Muscle layer of colon (tissue), 2 donors: ENCODE data around the gene C15orf62.

Experiments
- H3K27ac ChIP-seq: one replicate; pipeline ENCODE4 v1.7.0; 2013; ENCODE audit warnings: low read depth, mild to moderate bottlenecking, low read length, moderate library complexity
- H3K27me3 ChIP-seq, 2 donors: one replicate each; pipeline ENCODE4 v1.7.0; 2013; ENCODE audit warnings: low read length in 2 of 2, mild to moderate bottlenecking in 2 of 2; ENCODE audit not compliant: insufficient read depth in 2 of 2, control insufficient read depth in 1 of 2
- H3K36me3 ChIP-seq: one replicate; pipeline ENCODE4 v1.7.0; 2013; ENCODE audit warnings: mild to moderate bottlenecking, low read length; ENCODE audit not compliant: insufficient read depth
- H3K4me1 ChIP-seq: one replicate; pipeline ENCODE4 v1.7.0; 2013; ENCODE audit warnings: mild to moderate bottlenecking, low read length; ENCODE audit not compliant: insufficient read depth
- H3K4me3 ChIP-seq, 2 donors: one replicate each; pipeline ENCODE4 v1.7.0; 2013; ENCODE audit warnings: low read length in 2 of 2, low read depth in 1 of 2, mild to moderate bottlenecking in 1 of 2, moderate library complexity in 1 of 2
- H3K9ac ChIP-seq: one replicate; pipeline ENCODE4 v1.7.0; 2013; ENCODE audit warnings: low read length
- H3K9me3 ChIP-seq: one replicate; pipeline ENCODE4 v1.7.0; 2013; ENCODE audit warnings: mild to moderate bottlenecking, low read length
- donor health status: abdominal sarcoma.
- donor health status: Adenocarcinoma of cecum.

The C15orf62 gene

DNA sequence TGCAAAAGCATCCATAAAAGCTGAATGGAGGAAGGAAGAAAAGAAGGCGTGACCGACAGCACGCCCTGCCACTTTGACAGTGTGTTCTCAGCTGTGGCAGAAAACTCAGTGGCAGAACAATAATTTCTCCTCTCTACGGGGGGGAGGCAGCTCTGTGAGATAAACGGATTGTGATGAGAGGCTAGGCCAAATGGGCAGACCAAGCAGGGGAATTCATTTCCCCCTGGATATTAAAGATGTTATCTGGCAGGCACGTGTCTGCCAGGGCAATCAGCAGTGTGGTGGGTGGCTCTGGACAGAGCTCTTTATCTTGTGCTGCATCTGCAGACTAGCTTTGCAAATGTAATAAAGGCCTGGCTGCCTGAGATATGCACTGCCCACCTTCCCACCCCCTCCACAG is 12.8 kb upstream of the C15orf62 start:
- Histone ChIP-seq H3K27me3 (no peaks in the 10 kb centered on the region), H3K27ac (no peak overlapping the region), H3K36me3 (peaks cover under 1% of the 10 kb centered on the region)

GRCh38 chr15:40759961-40760360 is 9.8 kb upstream of the C15orf62 start:
- peaks cover 14% of the 10 kb centered on the region for H3K4me1 ChIP-seq
- H3K27me3 ChIP-seq: no peaks in the 10 kb centered on the region
- H3K36me3 ChIP-seq: no peaks in the 10 kb centered on the region
- H3K27ac ChIP-seq: no peak overlapping the region
- H3K9ac ChIP-seq: no peak overlapping the region
- no peaks in the 10 kb centered on the region for H3K9me3 ChIP-seq
- no peak overlapping the region for H3K4me3 ChIP-seq

More for the DNA sequence above, 12.8 kb upstream of the C15orf62 start:
- Histone ChIP-seq H3K9ac (no peak overlapping the region), H3K4me3 (no peak overlapping the region), H3K9me3 (no peaks in the 10 kb centered on the region), H3K4me1 (peaks cover 7% of the 10 kb centered on the region)

DNA sequence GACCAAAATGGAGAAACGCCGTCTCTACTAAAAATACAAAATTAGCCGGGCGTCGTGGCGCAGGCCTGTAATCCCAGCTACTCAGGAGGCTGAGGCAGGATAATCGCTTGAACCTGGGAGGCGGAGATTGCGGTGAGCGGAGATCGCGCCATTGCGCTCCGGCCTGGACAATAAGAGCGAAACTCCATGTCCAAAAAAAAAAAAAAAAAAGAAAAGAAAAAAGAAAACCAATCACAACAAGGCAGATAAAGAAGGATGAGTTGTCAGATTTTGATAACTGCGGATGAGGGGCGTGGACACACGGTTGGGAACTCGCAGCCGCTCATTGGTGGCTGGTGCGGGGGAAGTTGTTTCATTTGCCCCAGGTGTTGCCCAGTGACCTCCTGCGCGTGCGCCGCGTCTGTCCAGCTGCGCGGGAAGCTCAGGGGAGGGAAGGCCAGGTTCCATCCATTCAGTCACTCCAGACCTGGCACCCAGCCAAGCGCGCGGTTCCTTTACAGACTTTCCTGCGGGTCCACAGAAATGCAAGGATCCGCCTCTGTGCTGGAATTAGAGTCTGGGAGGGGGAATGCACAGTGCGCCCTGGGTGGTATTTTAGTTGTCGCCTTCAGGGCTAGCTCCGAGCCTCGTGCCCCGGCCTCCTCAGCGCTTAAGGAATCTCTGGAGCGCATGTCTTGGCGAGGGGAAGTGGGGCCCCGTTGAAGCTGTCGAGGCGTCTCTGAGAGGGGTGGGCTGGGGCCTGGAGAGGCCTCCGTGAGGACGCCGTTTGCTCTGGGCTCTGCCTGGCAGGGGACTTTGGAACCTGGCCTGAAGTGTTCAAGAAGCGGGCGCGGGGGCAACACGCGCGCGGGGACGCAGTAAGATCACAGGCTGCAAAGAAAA is 6.6 kb upstream of the C15orf62 start:
- Histone ChIP-seq H3K27me3 (no peaks in the 10 kb centered on the region), H3K9ac (no peak overlapping the region), H3K9me3 (no peaks in the 10 kb centered on the region), H3K36me3 (no peaks in the 10 kb centered on the region), H3K27ac (peak overlapping the region; percentile 70), H3K4me3 (peak overlapping the region; percentile 47 to 60), H3K4me1 (peaks cover 14% of the 10 kb centered on the region)

DNA sequence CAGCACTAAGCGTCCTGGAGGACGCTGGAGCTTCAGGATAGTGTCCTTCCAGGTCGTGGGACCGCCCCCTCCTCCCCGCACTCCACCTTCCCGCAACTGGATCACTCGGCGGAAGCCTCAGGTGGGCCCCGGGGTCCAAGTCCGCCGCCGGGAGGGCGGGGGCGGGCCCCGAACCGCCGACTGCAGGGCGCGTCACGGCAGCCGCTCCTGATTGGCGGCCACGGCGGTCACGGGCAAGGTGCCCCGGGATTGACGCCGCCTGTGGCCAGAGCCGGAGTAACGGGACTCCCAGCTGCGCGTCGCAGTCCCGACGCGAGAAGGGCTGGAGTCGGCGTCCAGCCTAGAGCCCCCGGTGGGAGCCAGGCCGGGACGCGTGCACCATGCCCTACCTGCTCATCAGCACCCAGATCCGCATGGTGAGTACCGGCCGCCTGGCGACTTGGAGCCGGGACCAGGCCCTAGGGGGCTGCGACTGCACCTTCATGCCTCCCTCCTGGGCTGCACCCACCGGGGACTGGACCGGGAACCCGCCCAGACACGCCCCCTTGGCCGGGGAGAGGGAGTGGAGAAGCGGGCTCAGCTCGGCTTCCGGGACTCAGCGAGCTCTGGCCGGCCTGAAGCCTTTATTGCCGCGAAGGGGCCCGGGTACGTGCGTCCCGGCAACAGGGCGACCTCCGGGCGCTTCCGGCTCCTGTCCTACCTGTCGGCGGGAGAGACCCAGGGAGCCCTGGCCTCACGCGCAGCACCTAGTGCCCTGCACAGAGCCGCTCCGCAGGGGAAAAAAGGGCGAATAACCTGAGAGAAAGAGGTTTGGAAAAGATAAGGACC is 5.8 kb upstream of the C15orf62 start, which contains the start of gene GCHFR:
GCHFR (plus strand) TSS at position 268 of the 828 bp plus-strand sequence; CDS start at position 381, 113 bp downstream.
- Histone ChIP-seq H3K27me3 (no peaks in the 10 kb centered on the region), H3K9ac (no peak within 1 kb of the TSS), H3K4me1 (peaks cover 14% of the 10 kb centered on the region), H3K36me3 (no peaks in the 10 kb centered on the region), H3K9me3 (no peaks in the 10 kb centered on the region), H3K4me3 (peak within 1 kb of the TSS; percentile 47 to 60), H3K27ac (peak within 1 kb of the TSS; percentile 70)

DNA sequence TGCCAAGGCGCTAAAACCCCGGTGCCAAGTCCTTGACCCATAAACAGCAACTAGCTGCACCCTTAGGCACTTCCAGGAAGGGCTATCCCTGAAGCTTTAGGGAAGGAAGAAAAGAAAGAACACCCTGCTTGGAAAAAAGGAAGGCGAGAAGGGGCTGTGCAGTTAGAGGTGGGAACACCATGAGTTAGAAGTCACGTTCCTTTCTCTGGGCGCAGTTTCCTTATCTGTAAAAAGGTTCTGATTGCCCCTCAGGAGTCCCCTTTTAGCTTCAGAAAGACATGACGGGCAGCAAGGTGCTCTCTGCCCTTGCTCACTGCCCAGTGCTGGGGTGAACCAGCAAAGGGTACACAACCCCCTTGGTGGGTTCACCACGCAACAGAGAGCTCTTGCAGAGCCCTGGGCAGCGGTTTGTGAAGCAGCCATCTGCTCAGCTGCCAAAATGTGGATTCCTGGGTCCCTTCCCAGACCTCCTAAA is 5.1 kb upstream of the C15orf62 start:
- H3K9ac ChIP-seq: no peak overlapping the region
- no peaks in the 10 kb centered on the region for H3K36me3 ChIP-seq
- peak overlapping the region in 1 of 2 donors; percentile 60 for H3K4me3 ChIP-seq
- H3K27ac ChIP-seq: peak overlapping the region; percentile 70
- no peaks in the 10 kb centered on the region for H3K9me3 ChIP-seq
- H3K27me3 ChIP-seq: no peaks in the 10 kb centered on the region
- H3K4me1 ChIP-seq: peaks cover 16% of the 10 kb centered on the region

GRCh38 chr15:40766194-40766815 is 3.5 kb upstream of the C15orf62 start:
- no peak overlapping the region for H3K27ac ChIP-seq
- H3K9me3 ChIP-seq: no peaks in the 10 kb centered on the region
- no peak overlapping the region for H3K4me3 ChIP-seq
- peaks cover 18% of the 10 kb centered on the region for H3K4me1 ChIP-seq
- H3K9ac ChIP-seq: no peak overlapping the region
- peaks cover under 1% of the 10 kb centered on the region for H3K36me3 ChIP-seq
- no peaks in the 10 kb centered on the region for H3K27me3 ChIP-seq

DNA sequence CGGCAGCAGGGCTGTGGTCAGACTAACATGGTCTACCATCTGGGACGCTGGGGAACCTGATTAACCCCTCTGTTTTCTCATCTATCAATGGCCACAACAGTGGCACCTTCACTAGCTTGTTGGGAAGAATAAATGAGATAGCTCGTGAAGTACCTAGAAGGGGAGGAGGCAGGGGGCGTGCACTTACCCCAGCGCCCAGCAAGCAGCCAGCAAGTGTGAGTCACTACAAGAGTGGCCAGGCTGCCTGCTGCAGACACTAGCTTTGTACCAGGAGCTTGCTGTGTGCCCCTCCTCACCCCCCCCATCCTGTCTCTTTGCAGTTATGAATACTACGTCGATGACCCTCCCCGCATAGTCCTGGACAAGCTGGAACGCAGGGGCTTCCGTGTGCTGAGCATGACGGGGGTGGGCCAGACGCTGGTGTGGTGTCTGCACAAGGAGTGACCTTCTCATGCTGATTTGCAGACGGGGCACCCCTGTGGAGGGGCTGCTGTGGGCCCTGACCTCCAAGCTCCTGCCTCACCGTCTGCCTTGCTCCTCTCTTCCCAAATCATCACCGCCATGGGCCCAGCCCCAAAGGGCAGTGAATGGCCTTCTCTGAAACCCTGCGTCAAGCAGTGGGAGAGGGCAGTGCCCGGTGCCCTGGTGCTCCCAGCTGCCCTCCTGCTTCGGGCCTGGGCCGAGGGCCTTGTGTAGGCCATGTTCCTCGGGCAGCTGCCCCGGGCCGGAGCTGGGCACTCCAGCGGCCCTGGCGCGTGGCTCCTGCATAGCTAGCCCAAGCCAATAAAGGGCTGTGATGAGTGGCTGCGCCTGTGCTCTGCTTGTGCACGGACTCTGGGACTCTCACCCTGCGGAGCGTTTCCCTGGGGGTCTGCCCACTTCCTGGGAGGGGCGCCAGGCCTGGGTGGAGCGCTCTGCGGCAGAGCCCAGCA is 2.6 kb upstream of the C15orf62 start:
- H3K27ac ChIP-seq: no peak overlapping the region

GRCh38 chr15:40767838-40768500 is 1.8 kb upstream of the C15orf62 start:
- H3K36me3 ChIP-seq: peaks cover 15% of the 10 kb centered on the region
- no peaks in the 10 kb centered on the region for H3K9me3 ChIP-seq
- peaks cover 17% of the 10 kb centered on the region for H3K4me1 ChIP-seq
- H3K4me3 ChIP-seq: no peak overlapping the region
- H3K27me3 ChIP-seq: no peaks in the 10 kb centered on the region
- no peak overlapping the region for H3K27ac ChIP-seq
- no peak overlapping the region for H3K9ac ChIP-seq

More for the DNA sequence above, 2.6 kb upstream of the C15orf62 start:
- H3K9me3 ChIP-seq: no peaks in the 10 kb centered on the region
- peaks cover 18% of the 10 kb centered on the region for H3K4me1 ChIP-seq
- H3K4me3 ChIP-seq: no peak overlapping the region
- H3K27me3 ChIP-seq: no peaks in the 10 kb centered on the region
- H3K9ac ChIP-seq: no peak overlapping the region
- peaks cover 9% of the 10 kb centered on the region for H3K36me3 ChIP-seq

GRCh38 chr15:40768521-40769273 is 1.1 kb upstream of the C15orf62 start:
- Histone ChIP-seq H3K9ac (no peak overlapping the region), H3K4me1 (peaks cover 10% of the 10 kb centered on the region), H3K4me3 (no peak overlapping the region), H3K27ac (no peak overlapping the region), H3K27me3 (no peaks in the 10 kb centered on the region), H3K9me3 (no peaks in the 10 kb centered on the region), H3K36me3 (peaks cover 22% of the 10 kb centered on the region)
